HG03103 (cell line): ENCODE results near the gene TRABD2A.

Experiments used
- ATAC-seq: cut with Tn5 transposase; IDR thresholded peaks from one replicate; pipeline ENCODE4 v1.9.1; 2021; ENCODE audit warnings: low read depth; ENCODE audit not compliant: unreplicated experiment

The TRABD2A gene

GRCh38 chr2:84856787-84857186, 24.1 kb downstream of the TRABD2A start:
- ATAC-seq, result no peak

GRCh38 chr2:84855731-84856130, 25.2 kb downstream of the TRABD2A start:
- no peak for ATAC-seq

- no peak for ATAC-seq
These were observed 26.0 kb downstream of the TRABD2A start for GRCh38 chr2:84854850-84855249.

- ATAC-seq, result no peak
These were observed 29.0 kb downstream of the TRABD2A start for GRCh38 chr2:84851876-84852275.

DNA sequence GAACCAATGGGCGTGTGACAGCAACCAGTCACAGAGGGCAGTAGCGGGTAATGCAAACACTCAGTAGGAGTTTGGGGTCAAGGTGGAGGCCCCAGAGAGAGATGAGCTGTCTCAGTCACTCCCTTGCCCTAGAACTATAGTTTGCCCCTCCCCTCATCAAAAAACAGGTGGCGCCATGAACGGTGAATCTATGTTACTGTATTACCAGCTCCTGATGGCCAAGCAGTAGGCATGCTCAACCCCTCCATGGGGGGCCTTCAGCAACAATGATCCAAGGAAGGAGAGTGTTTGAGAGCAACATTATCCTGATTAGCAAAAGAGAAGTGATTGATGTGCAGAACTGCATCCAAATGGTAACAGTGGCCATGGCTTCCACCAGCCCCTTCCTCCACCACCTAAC, 30.4 kb downstream of the TRABD2A start:
- ATAC-seq, result no peak

DNA sequence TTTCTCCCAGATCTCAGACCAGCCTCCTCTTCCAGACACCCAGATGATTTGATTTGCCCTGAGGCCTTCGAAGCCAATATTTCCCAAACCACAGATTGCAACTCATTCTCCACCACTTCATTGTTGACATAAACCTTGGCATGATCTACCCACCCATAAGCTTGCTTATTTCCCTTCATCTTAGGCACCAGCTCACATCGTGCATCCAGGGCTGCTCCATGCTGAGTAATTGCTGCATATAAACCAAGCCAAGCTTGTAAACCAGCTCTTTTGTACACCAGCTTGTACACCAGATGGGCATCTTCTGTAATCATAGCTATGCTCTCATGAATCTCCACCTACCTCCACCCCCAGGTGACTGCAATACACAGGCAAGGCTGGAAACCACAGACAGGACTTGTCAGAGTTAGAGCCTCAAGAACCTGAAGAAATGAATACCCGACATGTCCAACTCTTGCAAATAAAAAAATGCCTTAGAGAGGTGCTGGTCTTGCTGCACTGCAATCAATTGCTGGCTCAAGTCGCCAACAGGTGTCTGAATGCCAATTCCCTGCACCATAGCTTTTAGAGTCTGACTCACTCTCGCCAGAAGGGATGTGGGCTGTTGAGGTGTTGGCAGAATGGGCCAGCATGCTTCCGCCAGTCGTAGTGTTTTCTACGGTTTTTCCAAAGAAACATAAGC, 31.5 kb downstream of the TRABD2A start:
- no peak for ATAC-seq

GRCh38 chr2:84847326-84848050, 33.4 kb downstream of the TRABD2A start:
- ATAC-seq, result no peak

DNA sequence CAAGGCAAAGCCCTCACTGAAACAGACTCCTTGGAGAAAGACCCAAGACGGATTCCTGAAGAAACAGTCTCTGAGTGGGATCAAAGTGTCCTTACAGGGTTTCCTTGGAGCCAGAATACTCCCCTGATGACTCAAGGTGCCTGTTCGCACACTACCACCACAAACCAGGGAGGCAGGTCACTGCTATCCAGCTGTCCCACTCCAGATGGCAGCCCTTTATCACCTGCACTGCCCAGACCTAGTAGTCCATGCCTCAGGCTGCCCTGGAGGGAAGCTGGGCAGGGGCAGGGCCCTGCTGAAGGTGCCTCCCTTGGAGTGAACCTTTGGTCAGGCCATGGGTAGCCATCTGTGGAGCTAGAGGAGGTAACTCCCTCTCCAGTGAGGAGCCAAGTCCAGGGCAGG, 34.1 kb downstream of the TRABD2A start:
- ATAC-seq, result no peak

GRCh38 chr2:84846041-84846663, 34.7 kb downstream of the TRABD2A start:
- no peak for ATAC-seq

DNA sequence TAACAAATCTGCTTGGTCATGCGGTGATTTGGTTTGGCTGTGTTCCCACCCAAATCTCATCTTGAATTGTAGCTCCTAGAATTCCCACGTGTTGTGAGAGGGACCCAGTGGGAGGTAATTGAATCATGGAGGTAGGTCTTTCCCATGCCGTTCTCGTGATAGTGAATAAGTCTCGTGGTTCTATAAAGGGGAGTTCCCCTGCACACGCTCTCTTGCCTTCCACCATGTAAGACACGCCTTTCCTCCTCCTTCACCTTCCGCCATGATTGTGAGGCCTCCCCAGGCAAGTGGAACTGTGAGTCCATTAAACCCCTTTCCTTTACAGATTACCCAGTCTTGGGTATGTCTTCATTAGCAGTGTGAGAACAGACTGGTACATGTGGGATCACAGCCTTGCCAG, 36.7 kb downstream of the TRABD2A start:
- ATAC-seq, result no peak

- no peak for ATAC-seq
These were observed 39.3 kb downstream of the TRABD2A start for GRCh38 chr2:84841577-84841976.

DNA sequence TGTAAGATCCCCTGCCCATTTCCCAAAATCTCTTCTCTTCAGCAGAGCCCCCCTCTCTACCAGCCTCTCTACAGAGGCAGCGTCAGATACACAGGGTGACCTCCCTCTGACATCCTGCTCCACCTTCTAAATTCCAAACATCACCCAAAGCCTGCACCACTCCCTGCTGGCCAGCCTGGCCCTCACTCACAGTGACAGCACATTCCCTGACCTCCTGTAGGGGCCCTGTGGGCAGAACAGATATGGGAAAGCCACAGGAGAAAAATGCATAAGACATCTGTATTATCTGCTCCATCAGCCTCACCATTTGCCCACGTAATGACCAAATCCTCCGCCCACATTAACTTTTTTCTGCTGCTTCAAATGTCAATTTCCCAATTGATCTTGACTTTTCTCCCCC, 40.6 kb downstream of the TRABD2A start:
- no peak for ATAC-seq

DNA sequence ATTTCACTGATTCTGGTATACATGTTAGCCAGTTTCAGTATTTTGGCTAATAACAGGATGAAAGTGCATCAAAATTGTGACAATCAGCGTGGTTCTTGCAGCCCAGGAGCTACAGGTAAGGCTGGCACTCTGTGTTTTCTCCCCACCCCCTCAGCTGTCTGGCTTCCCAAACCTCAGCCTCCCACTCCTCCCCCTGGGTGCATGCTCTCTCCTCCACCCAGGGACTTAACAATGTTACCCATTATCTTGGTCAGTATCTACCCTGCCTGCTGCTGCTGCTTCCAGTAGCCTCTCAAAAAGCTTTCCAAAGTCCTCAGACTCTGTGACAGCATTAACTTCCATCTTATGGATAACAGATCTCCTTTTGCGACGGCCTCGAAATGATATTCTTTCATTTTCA, 41.0 kb downstream of the TRABD2A start:
- ATAC-seq, result no peak

GRCh38 chr2:84838434-84839145, 42.3 kb downstream of the TRABD2A start:
- no peak for ATAC-seq

DNA sequence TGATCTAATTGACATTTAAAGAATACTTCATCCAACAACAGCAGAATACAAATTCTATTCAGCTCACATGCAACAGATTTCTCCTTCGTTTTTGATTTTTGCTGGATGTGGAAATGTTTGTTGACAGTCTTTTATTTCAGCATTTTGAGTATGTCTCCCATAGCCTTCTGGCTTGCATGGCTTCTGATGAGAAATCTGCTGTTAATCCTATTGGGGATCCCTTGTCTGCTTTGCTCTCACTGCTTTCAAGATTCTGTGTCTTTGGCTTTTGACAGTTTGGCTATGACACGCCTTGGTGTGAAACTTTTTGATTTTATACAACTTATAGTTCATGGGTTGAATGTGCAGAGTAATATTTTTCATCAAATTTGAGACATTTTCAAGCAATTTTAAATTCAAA, 44.7 kb downstream of the TRABD2A start:
- ATAC-seq, result no peak

DNA sequence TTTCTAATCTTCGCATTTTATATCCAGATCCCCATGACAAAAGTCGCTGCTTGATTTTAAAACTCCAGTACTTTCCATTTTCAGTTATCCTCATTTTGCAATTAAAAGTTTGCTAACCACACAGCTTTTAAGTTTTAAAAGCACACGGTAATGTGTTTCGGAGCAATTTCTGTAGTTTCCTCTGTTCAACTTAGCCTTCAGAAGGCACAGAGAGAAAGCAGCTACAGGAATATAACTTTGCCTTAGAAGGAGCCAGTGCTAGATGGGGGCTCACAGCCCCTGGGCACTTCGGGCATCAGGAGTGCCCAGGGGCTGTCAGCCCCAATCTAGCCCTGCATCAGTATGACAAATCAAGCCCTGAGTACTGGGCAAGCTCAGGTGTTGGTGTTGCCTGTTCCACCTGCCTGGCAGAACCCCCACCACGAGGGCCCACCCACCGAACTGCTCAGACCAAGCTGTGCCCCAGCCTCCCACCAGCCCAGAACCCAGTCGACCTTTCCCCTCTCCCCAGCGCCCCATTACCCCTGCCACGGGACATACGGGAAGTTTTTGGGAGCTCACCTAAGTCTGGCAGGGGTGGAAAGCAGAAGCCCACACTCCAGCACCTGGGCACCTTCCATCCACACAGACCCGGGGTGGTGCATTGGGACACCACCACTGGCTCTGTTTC, 47.3 kb downstream of the TRABD2A start:
- no peak for ATAC-seq

- ATAC-seq, result peak; percentile 90
These were observed 48.0 kb downstream of the TRABD2A start for GRCh38 chr2:84832772-84833461.

GRCh38 chr2:84830758-84831500, 50.0 kb downstream of the TRABD2A start:
- ATAC-seq, result no peak

- no peak for ATAC-seq
These were observed 50.8 kb downstream of the TRABD2A start for GRCh38 chr2:84830095-84830494.
